Vagina (tissue), 2 donors: ENCODE measurements around the gene WDR7. TPM values are rescaled to one million over a fixed set of nuclear protein-coding genes. Genes with fewer than 3 reads are reported as not detected.

Source experiments
- DNase-seq, 2 donors: peaks; one replicate each; pipeline ENCODE4 v3.0.0-alpha.2; 2017; ENCODE audit errors: extremely low spot score in 2 of 2
- H3K27ac ChIP-seq: fragments of 200-600 bp; sonication (generic); one replicate; pipeline ENCODE4 v1.5.1; 2019
- H3K27me3 ChIP-seq: fragments of 200-600 bp; sonication (generic); one replicate; pipeline ENCODE4 v1.5.1; 2019
- H3K36me3 ChIP-seq, 2 donors: fragments of 200-600 bp; sonication (generic); one replicate each; pipeline ENCODE4 v1.5.1; 2017 to 2019
- H3K4me1 ChIP-seq: fragments of 200-600 bp; sonication (generic); one replicate; pipeline ENCODE4 v1.5.1; 2019
- H3K4me3 ChIP-seq, 2 donors: fragments of 200-600 bp; sonication (generic); 1 replicate in 1 of 2; 2 replicates in 1 of 2; pipeline ENCODE4 v1.5.1; 2016 to 2019
- H3K9me3 ChIP-seq: fragments of 200-600 bp; sonication (generic); one replicate; pipeline ENCODE4 v1.5.1; 2019
- CTCF ChIP-seq, 3 experiments: fragments of 450-650 bp in 2 of 3; fragments of 200-600 bp in 1 of 3; sonication (generic) in 1 of 3; IDR thresholded peaks; one replicate each; pipeline ENCODE4 v1.5.1; 2017 to 2019; ENCODE audit warnings: antibody characterized with exemption in 3 of 3, mild to moderate bottlenecking in 2 of 3, moderate library complexity in 2 of 3
- POLR2A ChIP-seq, 2 donors: fragments of 450-650 bp; IDR thresholded peaks; one replicate each; pipeline ENCODE4 v1.6.1; 2017; ENCODE audit warnings: antibody characterized with exemption in 2 of 2, mild to moderate bottlenecking in 2 of 2, moderate library complexity in 2 of 2
- POLR2AphosphoS5 ChIP-seq, 2 donors: sonication (generic); formaldehyde crosslinking; IDR thresholded peaks; one replicate each; pipeline ENCODE4 v1.9.0; 2017; ENCODE audit warnings: antibody characterized with exemption in 2 of 2, mild to moderate bottlenecking in 2 of 2, low read depth in 1 of 2; ENCODE audit not compliant: insufficient read depth in 1 of 2
- intact Hi-C: fragments of 100-400 bp; cut with DNase I; formaldehyde crosslinking; loops from one replicate; pipeline ENCODE4 v1.15.1; 2023
- total RNA-seq: library from RNA; depleted of rRNA; stranded (reverse); fragments of >200 nt; gene quantifications from one replicate; pipeline ENCODE4 v1.2.3, GENCODE V29; 2016

Gene WDR7
- total RNA-seq, 1 donor from 2014 or later: 26.3 TPM

- Histone ChIP-seq H3K27ac (no peak overlapping the region), H3K4me3 (no peak overlapping the region), H3K4me1 (no peaks in the 10 kb centered on the region), H3K27me3 (no peaks in the 10 kb centered on the region), H3K36me3 (no peaks in the 10 kb centered on the region), H3K9me3 (no peaks in the 10 kb centered on the region)
- no peak for DNase-seq
- no peak for TF ChIP-seq POLR2AphosphoS5 (IDR thresholded peaks at IDR 0.05; ENCODE audit: insufficient read depth in 1 of 2, low read depth in 1 of 2)
- TF ChIP-seq CTCF (IDR thresholded peaks at IDR 0.05): no peak
- no peak for TF ChIP-seq POLR2A (IDR thresholded peaks at IDR 0.05)
- intact Hi-C loops: no loop called here
Measured at GRCh38 chr18:56980151-56980550, 329.0 kb downstream of the WDR7 start.

- Histone ChIP-seq H3K4me1 (no peaks in the 10 kb centered on the region), H3K27ac (no peak overlapping the region), H3K36me3 (no peaks in the 10 kb centered on the region), H3K27me3 (no peaks in the 10 kb centered on the region), H3K9me3 (no peaks in the 10 kb centered on the region), H3K4me3 (no peak overlapping the region)
- DNase-seq: no peak
- intact Hi-C loops: no loop called here
- TF ChIP-seq POLR2A (IDR thresholded peaks at IDR 0.05) (no peak), CTCF (IDR thresholded peaks at IDR 0.05) (no peak), POLR2AphosphoS5 (IDR thresholded peaks at IDR 0.05; ENCODE audit: insufficient read depth in 1 of 2, low read depth in 1 of 2) (no peak)
Measured at GRCh38 chr18:56982766-56983165, 331.6 kb downstream of the WDR7 start.

- Histone ChIP-seq H3K9me3 (no peaks in the 10 kb centered on the region), H3K4me1 (no peaks in the 10 kb centered on the region), H3K36me3 (no peaks in the 10 kb centered on the region), H3K27ac (no peak overlapping the region), H3K27me3 (no peaks in the 10 kb centered on the region), H3K4me3 (no peak overlapping the region)
- intact Hi-C loops: no loop called here
- DNase-seq: no peak
- TF ChIP-seq CTCF (IDR thresholded peaks at IDR 0.05): no peak
- TF ChIP-seq POLR2AphosphoS5 (IDR thresholded peaks at IDR 0.05; ENCODE audit: insufficient read depth in 1 of 2, low read depth in 1 of 2): no peak
- no peak for TF ChIP-seq POLR2A (IDR thresholded peaks at IDR 0.05)
Measured at GRCh38 chr18:56983275-56983992, 332.3 kb downstream of the WDR7 start.

- no peaks in the 10 kb centered on the region for H3K36me3 ChIP-seq
- no peak for DNase-seq
- H3K4me3 ChIP-seq: no peak overlapping the region
- no peaks in the 10 kb centered on the region for H3K9me3 ChIP-seq
- no peaks in the 10 kb centered on the region for H3K4me1 ChIP-seq
- no peaks in the 10 kb centered on the region for H3K27me3 ChIP-seq
- H3K27ac ChIP-seq: no peak overlapping the region
- intact Hi-C loops: no loop called here
- no peak for TF ChIP-seq POLR2AphosphoS5 (IDR thresholded peaks at IDR 0.05; ENCODE audit: insufficient read depth in 1 of 2, low read depth in 1 of 2)
- no peak for TF ChIP-seq POLR2A (IDR thresholded peaks at IDR 0.05)
Measured at GRCh38 chr18:56984731-56985130, 333.6 kb downstream of the WDR7 start.

GRCh38 chr18:56986829-56987228, 335.7 kb downstream of the WDR7 start:
- Histone ChIP-seq H3K4me1 (no peaks in the 10 kb centered on the region), H3K9me3 (no peaks in the 10 kb centered on the region), H3K27ac (no peak overlapping the region), H3K4me3 (no peak overlapping the region), H3K27me3 (no peaks in the 10 kb centered on the region), H3K36me3 (no peaks in the 10 kb centered on the region)
- TF ChIP-seq POLR2A (IDR thresholded peaks at IDR 0.05) (no peak), CTCF (IDR thresholded peaks at IDR 0.05) (no peak), POLR2AphosphoS5 (IDR thresholded peaks at IDR 0.05; ENCODE audit: insufficient read depth in 1 of 2, low read depth in 1 of 2) (no peak)
- intact Hi-C loops: no loop called here
- DNase-seq: no peak
